Measurements from ENCODE around the gene SHOX. TPM values are rescaled to one million over a fixed set of nuclear protein-coding genes. Genes with fewer than 3 reads are reported as not detected.

Gene SHOX
- total and polyA plus RNA-seq, 2 donors: not detected

DNA sequence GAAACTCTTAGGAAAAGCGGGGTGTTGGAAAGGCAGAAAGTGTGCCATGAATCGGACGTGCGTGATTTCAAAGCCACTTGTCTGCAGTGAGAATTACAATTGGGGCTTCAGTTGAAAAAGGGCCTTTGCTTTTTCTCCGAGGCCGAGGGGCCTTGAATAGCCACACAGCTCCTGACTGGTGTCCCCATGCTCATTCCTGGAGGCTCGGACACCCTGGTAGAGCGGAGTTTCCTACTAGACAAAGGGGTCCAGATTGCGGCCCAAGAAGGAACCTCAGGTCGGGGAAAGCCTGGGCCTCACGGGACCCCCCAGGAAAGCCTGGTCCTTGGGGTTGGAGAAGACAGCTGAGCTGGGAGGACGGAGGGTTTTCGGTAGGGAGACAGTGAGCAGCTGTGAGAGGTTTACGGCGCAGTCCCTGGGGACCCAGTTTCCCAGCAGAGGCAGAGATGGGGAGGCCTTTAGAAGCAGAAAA lies 3.0 kb upstream of the SHOX start:
- WGBS: 7% methylated on average over 15 of the region's 15 CpGs
- no peaks in the 10 kb centered on the region for H3K4me1 ChIP-seq (ENCODE audit: insufficient read depth)
- H3K36me3 ChIP-seq (ENCODE audit: insufficient read depth): no peaks in the 10 kb centered on the region
- no peak overlapping the region for H3K4me3 ChIP-seq (ENCODE audit: low read depth, low read length)
- no peak for DNase-seq (ENCODE audit: extremely low spot score)
- H3K27ac ChIP-seq (ENCODE audit: low read depth): no peak overlapping the region

DNA sequence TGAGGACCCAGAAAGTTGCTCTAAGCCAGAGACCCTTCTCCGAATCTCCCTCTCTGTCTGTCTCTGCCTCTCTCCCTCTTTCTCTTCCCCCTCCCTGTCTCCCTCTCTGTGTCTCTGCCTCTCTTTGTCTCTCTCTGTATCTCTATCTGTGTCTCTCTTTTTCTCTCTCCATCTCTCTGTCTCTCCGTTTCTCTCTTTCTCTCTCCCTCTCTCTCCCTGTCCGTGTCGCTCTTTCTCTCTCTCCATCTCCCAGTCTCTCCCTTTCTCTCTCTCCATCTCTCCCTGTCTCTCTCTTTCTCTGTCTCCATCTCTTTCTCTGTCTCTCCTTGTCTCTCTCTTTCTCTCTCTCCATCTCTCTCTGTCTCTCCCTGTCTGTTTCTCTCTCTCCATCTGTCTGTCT lies 2.6 kb upstream of the SHOX start:
- no peak for DNase-seq (ENCODE audit: extremely low spot score)
- H3K4me3 ChIP-seq (ENCODE audit: low read depth, low read length): no peak overlapping the region
- 10% methylated on average over 4 of the region's 4 CpGs for WGBS
- no peaks in the 10 kb centered on the region for H3K4me1 ChIP-seq (ENCODE audit: insufficient read depth)
- no peak overlapping the region for H3K27ac ChIP-seq (ENCODE audit: low read depth)
- no peaks in the 10 kb centered on the region for H3K36me3 ChIP-seq (ENCODE audit: insufficient read depth)

DNA sequence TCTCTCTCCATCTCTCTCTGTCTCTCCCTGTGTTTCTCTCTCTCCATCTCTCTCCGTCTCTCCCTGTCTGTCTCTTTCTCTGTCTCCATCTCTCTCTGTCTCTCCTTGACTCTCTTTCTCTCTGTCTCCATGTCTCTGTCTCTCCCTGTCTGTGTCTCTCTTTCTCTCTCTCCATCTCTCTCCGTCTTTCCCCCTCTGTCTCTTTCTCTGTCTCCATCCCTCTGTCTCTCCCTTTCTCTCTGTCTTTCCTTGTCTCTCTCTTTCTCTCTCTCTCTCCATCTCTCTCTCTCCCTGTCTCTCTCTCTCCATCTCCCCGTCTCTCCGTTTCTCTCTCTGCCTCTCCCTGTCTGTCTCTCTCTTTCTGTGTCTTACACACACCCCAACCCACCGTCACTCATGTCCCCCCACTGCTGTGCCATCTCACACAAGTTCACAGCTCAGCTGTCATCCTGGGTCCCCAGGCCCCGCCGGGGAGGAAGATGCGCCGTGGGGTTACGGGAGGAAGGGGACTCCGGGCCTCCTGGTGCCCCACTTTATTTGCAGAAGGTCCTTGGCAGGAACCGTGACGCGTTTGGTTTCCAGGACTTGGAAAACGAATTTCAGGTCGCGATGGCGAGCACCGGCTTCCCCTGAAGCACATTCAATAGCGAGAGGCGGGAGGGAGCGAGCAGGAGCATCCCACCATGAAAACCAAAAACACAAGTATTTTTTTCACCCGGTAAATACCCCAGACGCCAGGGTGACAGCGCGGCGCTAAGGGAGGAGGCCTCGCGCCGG lies 1.2 kb upstream of the SHOX start:
- 3% methylated on average over 30 of the region's 30 CpGs for WGBS
- Histone ChIP-seq H3K36me3 (ENCODE audit: insufficient read depth) (no peaks in the 10 kb centered on the region), H3K4me1 (ENCODE audit: insufficient read depth) (no peaks in the 10 kb centered on the region), H3K4me3 (ENCODE audit: low read depth, low read length) (no peak overlapping the region), H3K27ac (ENCODE audit: low read depth) (no peak overlapping the region)
- DNase-seq (ENCODE audit: extremely low spot score): no peak

DNA sequence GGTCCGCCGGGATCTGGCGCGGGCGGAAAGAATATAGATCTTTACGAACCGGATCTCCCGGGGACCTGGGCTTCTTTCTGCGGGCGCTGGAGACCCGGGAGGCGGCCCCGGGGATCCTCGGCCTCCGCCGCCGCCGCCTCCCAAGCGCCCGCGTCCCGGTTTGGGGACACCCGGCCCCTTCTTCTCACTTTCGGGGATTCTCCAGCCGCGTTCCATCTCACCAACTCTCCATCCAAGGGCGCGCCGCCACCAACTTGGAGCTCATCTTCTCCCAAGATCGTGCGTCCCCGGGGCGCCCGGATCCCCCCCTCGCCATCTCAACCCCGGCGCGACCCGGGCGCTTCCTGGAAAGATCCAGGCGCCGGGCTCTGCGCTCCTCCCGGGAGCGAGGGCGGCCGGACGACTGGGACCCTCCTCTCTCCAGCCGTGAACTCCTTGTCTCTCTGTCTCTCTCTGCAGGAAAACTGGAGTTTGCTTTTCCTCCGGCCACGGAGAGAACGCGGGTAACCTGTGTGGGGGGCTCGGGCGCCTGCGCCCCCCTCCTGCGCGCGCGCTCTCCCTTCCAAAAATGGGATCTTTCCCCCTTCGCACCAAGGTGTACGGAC lies 482 bp upstream of the SHOX start:
- Histone ChIP-seq H3K4me1 (ENCODE audit: insufficient read depth) (no peaks in the 10 kb centered on the region), H3K4me3 (ENCODE audit: low read depth, low read length) (no peak overlapping the region), H3K36me3 (ENCODE audit: insufficient read depth) (no peaks in the 10 kb centered on the region), H3K27ac (ENCODE audit: low read depth) (no peak overlapping the region)
- 1% methylated on average over 62 of the region's 62 CpGs for WGBS
- no peak for DNase-seq (ENCODE audit: extremely low spot score)

DNA sequence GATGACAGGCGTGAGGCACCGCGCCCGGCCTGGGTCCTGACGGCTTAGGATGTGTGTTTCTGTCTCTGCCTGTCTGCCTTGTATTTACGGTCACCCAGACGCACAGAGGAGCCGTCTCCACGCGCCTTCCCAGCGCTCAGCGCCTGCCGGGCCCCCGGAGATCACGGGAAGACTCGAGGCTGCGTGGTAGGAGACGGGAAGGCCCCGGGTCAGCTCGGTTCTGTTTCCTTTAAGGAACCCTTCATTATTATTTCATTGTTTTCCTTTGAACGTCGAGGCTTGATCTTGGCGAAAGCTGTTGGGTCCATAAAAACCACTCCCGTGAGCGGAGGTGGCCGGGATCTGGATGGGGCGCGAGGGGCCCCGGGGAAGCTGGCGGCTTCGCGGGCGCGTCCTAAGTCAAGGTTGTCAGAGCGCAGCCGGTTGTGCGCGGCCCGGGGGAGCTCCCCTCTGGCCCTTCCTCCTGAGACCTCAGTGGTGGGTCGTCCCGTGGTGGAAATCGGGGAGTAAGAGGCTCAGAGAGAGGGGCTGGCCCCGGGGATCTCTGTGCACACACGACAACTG lies 1.3 kb downstream of the SHOX start:
- WGBS: 1% methylated on average over 44 of the region's 44 CpGs
- no peak overlapping the region for H3K27ac ChIP-seq (ENCODE audit: low read depth)
- no peak for DNase-seq (ENCODE audit: extremely low spot score)
- H3K4me1 ChIP-seq (ENCODE audit: insufficient read depth): no peaks in the 10 kb centered on the region
- no peaks in the 10 kb centered on the region for H3K36me3 ChIP-seq (ENCODE audit: insufficient read depth)
- no peak overlapping the region for H3K4me3 ChIP-seq (ENCODE audit: low read depth, low read length)

DNA sequence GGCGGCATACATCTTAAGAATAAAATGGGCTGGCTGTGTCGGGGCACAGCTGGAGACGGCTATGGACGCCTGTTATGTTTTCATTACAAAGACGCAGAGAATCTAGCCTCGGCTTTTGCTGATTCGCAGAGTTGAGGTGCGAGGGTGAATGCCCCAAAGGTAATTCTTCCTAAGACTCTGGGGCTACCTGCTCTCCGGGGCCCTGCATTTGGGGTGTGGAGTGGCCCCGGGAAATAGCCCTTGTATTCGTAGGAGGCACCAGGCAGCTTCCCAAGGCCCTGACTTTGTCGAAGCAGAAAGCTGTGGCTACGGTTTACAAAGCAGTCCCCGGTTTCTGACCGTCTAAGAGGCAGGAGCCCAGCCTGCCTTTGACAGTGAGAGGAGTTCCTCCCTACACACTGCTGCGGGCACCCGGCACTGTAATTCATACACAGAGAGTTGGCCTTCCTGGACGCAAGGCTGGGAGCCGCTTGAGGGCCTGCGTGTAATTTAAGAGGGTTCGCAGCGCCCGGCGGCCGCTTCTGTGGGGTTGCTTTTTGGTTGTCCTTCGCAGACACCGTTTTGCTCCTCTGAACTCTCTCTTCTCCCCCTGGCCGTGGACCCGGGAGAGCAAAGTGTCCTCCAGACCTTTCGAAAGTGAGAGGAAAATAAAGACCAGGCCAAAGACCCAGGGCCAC lies 1.9 kb downstream of the SHOX start:
- no peak overlapping the region for H3K4me3 ChIP-seq (ENCODE audit: low read depth, low read length)
- H3K27ac ChIP-seq (ENCODE audit: low read depth): no peak overlapping the region
- H3K4me1 ChIP-seq (ENCODE audit: insufficient read depth): no peaks in the 10 kb centered on the region
- WGBS: 1% methylated on average over 30 of the region's 30 CpGs
- DNase-seq (ENCODE audit: extremely low spot score): no peak
- no peaks in the 10 kb centered on the region for H3K36me3 ChIP-seq (ENCODE audit: insufficient read depth)

DNA sequence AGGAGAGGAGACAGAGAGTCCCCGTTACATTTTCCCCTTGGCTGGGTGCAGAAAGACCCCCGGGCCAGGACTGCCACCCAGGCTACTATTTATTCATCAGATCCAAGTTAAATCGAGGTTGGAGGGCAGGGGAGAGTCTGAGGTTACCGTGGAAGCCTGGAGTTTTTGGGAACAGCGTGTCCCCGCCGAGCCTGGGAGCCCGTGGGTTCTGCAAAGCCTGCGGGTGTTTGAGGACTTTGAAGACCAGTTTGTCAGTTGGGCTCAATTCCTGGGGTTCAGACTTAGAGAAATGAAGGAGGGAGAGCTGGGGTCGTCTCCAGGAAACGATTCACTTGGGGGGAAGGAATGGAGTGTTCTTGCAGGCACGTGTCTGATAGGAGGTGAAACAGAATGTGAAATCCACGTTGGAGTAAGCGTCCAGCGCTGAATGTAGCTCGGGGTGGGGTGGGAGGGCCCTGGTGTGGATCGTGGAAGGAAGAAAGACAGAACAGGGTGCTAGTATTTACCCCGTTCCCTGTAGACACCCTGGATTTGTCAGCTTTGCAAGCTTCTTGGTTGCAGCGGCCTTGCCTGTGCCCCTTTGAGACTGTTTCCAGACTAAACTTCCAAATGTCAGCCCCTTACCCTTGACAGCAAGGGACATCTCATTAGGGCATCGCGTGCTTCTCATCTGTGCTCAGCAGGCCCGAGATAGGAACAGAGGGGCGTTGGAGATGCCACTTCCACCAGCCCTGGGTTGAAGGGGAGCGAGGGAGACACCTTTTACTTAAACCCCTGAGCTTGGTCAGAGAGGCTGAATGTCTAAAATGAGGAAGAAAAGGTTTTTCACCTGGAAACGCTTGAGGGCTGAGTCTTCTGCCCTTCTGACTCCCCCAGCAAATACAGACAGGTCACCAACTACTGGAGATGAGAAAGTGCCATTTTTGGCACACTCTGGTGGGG lies 2.7 kb downstream of the SHOX start:
- WGBS: 1% methylated on average over 25 of the region's 25 CpGs
- no peaks in the 10 kb centered on the region for H3K4me1 ChIP-seq (ENCODE audit: insufficient read depth)
- no peak for DNase-seq (ENCODE audit: extremely low spot score)
- no peak overlapping the region for H3K27ac ChIP-seq (ENCODE audit: low read depth)
- H3K4me3 ChIP-seq (ENCODE audit: low read depth, low read length): no peak overlapping the region
- no peaks in the 10 kb centered on the region for H3K36me3 ChIP-seq (ENCODE audit: insufficient read depth)

DNA sequence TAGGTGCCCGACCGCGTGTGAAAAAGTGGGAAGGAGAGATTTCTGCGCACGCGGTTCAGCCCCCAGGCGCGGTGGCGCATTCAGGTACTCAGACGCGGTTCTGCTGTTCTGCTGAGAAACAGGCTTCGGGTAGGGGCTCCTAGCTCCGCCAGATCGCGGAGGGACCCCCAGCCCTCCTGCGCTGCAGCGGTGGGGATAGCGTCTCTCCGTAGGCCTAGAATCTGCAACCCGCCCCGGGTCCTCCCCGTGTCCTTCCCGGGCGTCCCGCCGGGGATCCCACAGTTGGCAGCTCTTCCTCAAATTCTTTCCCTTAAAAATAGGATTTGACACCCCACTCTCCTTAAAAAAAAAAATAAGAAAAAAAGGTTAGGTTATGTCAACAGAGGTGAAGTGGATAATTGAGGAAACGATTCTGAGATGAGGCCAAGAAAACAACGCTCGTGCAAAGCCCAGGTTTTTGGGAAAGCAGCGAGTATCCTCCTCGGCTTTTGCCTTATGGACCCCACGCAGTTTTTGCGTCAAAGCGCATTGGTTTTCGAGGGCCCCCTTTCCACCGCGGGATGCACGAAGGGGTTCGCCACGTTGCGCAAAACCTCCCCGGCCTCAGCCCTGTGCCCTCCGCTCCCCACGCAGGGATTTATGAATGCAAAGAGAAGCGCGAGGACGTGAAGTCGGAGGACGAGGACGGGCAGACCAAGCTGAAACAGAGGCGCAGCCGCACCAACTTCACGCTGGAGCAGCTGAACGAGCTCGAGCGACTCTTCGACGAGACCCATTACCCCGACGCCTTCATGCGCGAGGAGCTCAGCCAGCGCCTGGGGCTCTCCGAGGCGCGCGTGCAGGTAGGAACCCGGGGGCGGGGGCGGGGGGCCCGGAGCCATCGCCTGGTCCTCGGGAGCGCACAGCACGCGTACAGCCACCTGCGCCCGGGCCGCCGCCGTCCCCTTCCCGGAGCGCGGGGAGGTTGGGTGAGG lies 3.7 kb downstream of the SHOX start:
- Histone ChIP-seq H3K4me1 (ENCODE audit: insufficient read depth) (no peaks in the 10 kb centered on the region), H3K4me3 (ENCODE audit: low read depth, low read length) (no peak overlapping the region), H3K36me3 (ENCODE audit: insufficient read depth) (no peaks in the 10 kb centered on the region), H3K27ac (ENCODE audit: low read depth) (no peak overlapping the region)
- no peak for DNase-seq (ENCODE audit: extremely low spot score)
- WGBS: 3% methylated on average over 84 of the region's 84 CpGs

DNA sequence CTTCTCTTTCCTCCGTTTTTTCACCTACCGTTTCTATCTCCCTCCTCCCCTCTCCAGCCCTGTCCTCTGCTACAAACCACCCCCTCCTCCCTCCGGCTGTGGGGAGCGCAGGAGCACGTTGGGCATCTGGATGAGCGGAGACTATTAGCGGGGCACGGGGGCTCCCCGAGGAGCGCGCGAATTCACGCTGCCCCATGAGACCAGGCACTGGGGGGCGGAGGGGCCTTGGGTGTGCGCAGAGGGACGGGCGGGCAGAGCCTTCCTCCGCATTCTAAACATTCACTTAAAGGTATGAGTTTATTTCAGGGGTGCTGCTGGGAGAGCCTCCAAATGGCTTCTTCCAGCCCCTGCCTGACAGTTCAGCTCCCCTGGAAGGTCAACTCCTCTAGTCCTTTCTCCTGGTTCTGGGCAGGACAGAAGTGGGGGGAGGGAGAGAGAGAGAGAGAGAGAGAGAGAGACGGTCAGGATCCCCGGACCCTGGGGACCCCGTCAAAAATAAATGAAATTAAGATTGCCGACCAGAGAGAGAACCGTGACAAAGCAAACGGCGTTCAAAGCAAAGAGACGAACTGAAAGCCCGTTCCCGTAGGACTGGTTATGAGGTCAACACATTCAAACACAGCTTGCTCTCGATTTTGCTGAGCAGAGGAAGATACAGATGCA lies 5.0 kb downstream of the SHOX start:
- Histone ChIP-seq H3K4me1 (ENCODE audit: insufficient read depth) (no peaks in the 10 kb centered on the region), H3K4me3 (ENCODE audit: low read depth, low read length) (no peak overlapping the region), H3K27ac (ENCODE audit: low read depth) (no peak overlapping the region), H3K36me3 (ENCODE audit: insufficient read depth) (no peaks in the 10 kb centered on the region)
- DNase-seq (ENCODE audit: extremely low spot score): no peak
- 3% methylated on average over 29 of the region's 29 CpGs for WGBS

DNA sequence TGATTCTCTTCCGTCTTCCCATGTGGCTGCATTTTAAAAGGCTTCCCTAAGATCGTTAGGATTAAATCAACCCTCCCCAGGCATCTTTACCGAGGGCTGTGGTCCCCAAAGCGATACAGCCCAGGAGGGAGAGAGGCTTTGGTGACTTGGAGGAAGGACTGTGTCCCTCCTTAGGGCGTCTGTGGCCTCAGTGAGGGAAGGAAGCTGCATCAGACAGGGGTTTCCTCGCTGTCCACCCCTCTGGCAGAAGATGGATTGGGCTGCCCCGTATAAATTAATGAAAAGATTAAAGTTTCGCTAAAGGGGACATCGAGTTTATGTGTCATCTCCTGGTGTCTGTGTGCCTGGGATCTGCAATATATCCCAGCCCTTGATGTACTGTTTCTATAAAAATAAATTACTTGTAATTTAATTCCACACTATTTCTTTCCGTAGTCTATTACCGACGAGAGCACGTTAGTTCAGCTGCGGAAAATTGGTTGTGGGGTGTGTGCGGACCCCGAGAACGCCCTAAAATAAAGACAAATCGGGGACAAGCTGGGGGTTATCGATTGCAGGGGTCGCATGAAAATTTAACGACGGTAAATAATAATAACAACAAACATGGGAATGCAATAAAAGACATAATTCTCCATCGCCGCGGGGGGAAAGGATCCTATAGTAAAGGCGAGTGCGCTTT lies 6.5 kb downstream of the SHOX start:
- H3K4me3 ChIP-seq (ENCODE audit: low read depth, low read length): no peak overlapping the region
- H3K4me1 ChIP-seq (ENCODE audit: insufficient read depth): no peaks in the 10 kb centered on the region
- WGBS: 1% methylated on average over 27 of the region's 27 CpGs
- no peaks in the 10 kb centered on the region for H3K36me3 ChIP-seq (ENCODE audit: insufficient read depth)
- DNase-seq (ENCODE audit: extremely low spot score): no peak
- H3K27ac ChIP-seq (ENCODE audit: low read depth): no peak overlapping the region

DNA sequence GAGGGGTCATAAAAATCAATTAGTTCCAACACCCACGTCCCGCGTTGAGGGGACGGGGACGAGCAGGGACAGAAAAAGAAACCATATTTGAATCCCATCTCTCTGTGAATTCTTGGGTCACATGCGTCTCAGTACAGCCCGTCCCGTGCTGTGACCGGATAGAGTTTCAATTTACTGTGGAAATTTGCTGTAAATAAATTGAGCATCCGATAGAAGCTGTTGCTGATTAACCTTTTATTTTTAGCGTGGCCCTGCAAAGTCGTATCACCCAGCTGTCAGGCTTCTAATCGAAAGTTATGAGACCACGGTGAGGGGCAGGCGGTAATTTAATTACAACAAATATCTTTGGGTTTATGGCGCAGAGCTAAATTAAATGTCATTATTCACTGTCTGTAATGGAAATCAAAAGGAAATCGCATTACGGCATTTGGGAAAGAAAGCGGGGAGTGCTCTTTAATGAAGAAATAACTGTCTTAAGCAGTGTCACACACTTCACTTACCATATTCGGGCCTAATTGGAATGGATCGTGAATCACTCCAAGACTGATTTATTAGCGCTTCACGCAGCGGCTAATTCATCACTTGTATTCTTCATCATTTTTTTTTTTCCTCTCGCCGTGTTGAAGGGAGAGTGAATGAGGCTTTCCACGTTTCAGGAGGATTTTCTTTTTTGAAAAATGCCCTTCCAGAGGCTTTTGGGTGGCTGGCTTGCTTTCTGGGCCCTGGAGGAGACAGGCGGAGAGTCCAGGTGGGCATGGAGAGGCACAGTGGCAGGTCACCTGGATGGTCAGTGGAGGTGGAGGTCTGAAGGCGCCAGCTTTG lies 7.3 kb downstream of the SHOX start:
- no peak for DNase-seq (ENCODE audit: extremely low spot score)
- H3K4me3 ChIP-seq (ENCODE audit: low read depth, low read length): no peak overlapping the region

More for the DNA sequence above, 7.3 kb downstream of the SHOX start:
- no peak overlapping the region for H3K27ac ChIP-seq (ENCODE audit: low read depth)
- no peaks in the 10 kb centered on the region for H3K36me3 ChIP-seq (ENCODE audit: insufficient read depth)
- WGBS: 2% methylated on average over 29 of the region's 29 CpGs
- H3K4me1 ChIP-seq (ENCODE audit: insufficient read depth): no peaks in the 10 kb centered on the region
